Measurements from ENCODE around the gene IQGAP1.
"Not testable (repeated sequence)": the region's sequence is repeated elsewhere in the genome, so short reads cannot be mapped to it uniquely, and the experiment has no call there.

DNA sequence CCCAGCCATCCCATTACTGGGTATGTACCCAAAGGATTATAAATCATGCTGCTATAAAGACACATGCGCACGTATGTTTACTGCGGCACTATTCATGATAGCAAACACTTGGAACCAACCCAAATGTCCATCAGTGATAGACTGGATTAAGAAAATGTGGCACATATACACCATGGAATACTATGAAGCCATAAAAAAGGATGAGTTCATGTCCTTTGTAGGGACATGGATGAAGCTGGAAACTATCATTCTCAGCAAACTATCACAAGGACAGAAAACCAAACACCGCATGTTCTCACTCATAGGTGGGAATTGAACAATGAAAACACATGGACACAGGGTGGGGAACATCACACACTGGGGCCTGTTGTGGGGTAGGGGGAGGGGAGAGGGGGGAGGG is 22.3 kb downstream of the IQGAP1 start:
- not testable (repeated sequence) for TF ChIP-seq YY1 (IDR thresholded peaks at IDR 0.05); CTCF (IDR thresholded peaks at IDR 0.05; ENCODE audit: low read depth, low read length, missing input control); RXRA (IDR thresholded peaks at IDR 0.05); SP1 (IDR thresholded peaks at IDR 0.05); REST (IDR thresholded peaks at IDR 0.05)

All from liver (tissue), 3 donors.